ENCODE measurements around the gene VAC14.

Gene VAC14

DNA sequence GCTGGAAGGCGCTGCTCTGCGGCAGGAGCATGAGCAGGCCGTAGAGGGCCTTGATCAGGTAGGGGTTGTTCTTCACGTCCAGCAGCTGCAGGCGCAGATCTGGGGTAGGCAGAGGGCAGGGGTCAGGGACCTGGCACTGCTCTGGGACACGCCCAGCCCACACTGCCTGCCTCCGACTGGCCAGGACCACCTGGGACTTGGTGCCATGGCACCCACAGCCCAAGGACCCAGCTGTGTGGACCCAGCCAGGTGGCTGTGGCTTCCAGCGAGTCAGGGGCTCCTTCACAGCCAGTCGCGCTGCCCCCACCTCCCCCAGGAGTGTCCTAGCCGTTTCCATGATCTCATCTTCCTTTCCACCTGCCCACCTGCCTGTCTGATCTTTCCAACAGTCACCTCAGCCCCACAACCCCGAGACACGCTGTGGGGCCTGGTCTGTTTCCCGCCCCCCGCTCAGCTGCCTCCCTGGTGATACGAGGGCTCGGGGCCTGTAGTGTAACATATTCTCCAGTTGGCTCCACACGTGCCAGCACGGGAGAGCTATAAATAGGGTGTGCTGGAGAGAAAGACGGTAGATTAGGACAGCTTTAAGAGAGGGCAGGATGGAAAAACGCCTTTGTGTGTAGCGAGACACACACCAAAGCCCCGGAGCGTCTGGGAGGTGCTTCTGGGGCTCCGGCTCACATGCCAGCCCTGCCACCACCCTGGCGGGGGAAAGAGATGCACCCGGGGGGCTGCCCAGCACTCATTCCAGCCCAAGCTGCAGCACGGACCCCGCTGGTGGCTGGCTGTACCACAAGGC, 107.9 kb downstream of the VAC14 start:
- no peak for DNase-seq (ENCODE audit: low read depth in 2 of 2)

DNA sequence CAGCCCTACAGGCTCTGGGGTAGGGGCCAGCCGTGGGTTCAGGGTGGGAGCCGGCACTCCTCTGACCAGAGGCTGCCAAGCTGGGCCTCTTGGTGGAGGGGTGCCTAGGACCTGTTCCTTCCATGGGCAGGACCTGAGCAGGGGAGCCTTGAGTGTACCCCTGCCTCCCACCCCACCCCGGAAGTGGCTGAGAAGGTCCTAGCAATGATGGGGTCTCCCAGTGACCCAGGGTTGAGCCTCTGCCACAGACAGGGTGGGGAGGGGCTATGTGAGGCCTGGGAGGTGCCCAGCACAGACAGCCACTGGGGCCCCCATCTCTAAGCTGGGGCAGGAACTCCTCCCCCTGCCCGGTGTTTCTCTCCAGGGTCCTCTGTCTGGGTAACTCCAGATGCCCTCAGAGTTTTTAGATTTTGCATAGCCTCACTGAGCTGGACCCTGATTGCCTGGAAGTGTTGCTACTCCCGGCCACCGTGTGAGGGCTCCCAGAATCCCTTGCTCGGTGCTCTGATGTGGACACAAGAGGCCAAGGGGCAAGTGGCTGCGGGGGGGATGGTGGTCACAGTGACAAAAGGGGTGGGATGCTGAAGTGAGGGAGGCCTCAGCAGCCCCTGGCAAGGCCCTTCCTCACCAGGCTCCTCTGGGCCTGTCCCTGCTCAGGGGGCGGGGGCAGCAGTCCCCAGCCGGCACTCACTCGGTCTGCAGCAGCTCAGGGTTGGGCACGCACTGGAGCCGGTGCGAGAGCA, 108.7 kb downstream of the VAC14 start:
- no peak for DNase-seq (ENCODE audit: low read depth in 2 of 2)

DNA sequence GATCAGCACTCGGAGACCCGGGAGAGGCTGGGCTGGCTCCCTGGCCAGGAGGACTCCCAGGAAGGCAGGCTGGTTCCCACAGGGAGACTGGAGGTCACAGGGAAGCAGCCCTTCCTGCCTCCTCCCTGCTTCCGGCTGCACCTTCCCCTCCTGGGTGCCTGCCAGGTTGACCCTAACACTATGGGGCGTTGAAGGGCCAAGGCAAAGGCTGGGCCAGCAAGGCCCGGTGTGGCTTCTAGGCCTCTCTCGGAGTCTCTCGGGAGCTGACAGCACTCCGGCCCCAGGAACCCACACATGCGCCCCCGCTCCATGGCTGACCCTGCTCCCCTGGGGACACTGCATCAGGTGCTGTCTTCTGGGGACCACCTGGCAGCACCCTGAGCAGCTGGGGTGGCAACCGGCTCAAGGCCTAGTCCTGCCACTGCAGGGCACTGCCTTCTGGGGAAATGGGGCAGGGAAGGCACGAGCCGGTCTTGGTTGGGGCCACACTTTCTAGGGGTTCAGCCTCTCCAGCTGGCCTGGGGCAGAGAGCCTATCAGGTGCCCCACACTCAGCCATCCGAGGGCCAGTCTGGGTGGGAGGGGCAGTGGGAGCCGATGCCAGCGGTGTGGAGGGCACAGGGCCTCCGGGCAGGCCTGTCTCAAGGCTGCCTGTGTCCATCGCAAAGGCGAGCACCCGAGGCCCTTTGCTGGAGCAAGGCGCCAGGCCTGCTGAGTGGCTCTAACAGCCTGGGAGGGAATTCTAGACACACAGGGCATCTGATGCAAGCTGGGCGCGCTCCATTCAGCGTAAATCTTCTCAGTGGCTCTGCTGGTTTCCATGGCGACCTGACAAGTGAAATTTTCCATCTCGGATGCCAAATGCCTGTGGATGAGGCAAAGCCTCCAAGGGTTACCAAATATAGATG, 109.5 kb downstream of the VAC14 start:
- no peak for DNase-seq (ENCODE audit: low read depth in 2 of 2)

DNA sequence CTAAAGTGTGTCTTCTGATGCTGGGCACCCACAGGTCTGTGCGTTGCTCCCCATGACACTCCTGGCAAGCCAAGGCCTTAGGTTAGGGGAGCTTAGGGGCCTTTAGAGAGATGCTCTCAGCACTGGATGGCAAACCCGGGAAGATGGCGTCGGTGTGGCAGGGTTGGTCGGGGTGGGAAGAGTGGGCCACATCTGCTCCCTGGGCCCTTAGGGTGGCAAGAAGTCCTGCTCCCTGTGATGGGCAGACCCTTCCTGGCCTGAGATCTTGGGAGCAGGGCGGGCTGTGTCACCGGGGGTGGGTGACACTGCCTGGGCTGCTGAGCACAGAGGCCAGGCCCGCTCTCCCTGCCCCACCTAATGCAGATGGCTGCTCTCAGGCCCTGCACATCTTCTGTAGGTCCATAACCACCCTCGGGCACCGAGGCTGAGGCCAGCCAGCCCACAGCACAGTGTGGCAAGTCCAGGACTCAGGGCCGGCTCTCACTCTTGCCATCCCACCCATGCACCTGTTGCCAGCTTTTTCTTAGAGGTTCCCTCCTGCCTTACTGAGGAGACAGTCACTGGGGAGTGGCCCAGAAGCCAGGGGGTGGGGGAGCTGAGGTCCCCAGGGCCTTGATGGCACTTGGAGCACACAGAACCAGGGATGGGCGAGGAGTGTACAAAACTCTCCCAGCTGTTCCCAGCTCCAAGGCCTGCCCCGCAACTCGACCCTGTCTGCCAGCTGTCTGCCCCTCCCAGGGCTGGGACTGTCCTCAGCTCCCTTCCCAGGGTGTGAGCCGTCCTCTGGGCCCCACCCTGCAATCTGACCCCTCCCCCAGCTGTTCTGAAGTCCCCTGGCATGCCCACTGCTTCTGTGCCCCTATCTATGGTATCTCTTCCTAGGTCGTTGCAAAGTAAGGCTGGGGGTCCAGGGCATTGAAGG, 110.7 kb downstream of the VAC14 start:
- no peak for DNase-seq (ENCODE audit: low read depth in 2 of 2)

DNA sequence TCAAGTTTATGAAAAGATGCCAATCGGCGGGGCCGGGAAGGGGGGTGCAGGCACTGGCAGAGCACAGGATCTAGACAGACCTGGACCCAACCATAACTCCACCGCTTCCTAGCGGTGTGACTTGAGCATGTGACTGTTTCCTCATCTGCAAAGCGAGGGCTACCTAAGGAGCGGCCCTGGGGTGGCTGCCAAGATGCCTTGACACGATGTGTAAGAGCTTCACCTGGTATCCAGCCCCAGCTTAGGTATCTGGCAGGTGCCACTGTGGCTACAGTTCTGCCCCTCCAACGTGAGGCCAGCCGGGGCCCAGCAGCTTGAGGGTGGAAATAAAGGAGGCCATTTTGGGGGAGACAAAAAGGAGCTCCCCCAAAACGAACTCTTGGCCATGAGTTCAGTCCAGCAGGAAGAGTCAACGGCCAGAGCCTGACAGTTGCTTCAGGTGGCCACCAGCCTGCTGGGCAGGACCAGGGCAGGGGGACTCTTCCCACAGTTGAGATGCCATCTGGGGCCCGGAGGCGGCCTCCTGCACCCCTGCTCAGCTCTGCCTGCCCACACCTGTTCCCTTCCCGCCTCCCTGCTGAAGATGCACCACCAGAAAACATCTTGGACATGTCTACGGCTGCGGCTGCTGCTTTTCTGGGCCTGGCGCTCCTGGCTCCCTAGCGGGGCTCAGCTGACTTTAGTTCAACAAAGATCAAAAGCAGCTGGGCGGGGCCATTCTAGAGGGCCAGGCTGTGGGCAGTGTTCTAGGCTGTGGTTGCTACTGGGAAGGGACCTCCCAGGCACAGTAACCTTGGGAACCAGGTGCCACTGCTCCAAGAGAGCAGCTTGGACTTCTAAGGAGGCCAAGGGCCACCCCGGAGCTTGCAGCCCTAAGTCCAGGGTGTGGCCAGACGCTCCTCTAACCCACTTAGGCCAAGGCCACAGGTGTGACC, 111.7 kb downstream of the VAC14 start:
- DNase-seq (ENCODE audit: low read depth in 2 of 2) = no peak

DNA sequence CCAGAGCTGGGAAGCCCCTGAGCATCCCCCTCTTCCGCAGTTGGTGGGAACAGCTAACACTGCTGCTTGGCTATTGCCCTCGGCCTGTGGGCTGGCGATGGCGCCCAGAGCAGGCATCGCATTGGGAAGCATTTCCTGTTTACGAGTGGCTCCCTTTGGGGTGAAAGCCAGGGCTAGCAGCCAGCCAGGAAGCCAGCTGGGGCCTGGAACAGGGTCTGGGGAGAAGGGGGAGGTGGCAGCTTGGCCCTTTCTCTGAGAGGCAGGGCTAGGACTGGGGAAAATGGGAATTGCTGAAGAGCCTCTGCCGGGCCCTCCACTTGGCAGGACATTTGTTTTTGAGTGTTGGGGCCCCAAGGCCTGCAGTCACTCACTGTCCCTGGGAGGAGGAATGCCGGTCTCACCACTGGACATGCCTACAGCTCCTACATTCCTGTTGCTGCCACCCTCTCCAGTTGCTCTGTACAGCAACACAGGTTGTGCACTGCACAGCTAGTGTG, 112.7 kb downstream of the VAC14 start:
- DNase-seq (ENCODE audit: low read depth in 2 of 2) = no peak

DNA sequence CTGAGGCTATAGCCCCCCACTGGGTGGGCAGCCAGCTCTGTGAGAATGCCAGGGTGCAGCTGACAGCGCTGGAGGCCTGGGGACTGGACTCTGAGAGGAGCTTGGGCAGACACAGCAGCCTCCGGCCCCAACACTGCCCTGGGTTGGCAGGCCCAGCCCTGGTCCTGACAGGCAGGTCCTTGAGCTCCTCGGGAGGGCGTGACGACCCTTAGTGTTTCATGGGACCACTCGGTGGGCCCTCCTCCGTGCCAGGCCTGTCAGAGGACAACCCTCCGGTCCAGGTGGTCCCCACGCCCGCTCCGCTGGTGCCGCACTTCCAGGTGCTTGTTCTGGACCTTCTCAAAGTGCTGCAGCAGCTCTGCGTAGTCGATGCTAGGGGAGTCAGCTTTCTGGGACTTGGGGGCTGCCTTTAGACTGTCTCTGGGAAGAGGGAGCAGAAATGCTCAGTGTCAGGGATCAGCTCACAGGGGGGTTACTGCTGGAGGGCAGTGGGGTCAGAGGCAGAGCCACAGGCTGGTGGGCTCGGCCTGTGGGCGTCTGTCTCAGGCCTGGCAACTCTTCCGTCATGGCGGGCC, 113.2 kb downstream of the VAC14 start:
- DNase-seq (ENCODE audit: low read depth in 2 of 2) = no peak

DNA sequence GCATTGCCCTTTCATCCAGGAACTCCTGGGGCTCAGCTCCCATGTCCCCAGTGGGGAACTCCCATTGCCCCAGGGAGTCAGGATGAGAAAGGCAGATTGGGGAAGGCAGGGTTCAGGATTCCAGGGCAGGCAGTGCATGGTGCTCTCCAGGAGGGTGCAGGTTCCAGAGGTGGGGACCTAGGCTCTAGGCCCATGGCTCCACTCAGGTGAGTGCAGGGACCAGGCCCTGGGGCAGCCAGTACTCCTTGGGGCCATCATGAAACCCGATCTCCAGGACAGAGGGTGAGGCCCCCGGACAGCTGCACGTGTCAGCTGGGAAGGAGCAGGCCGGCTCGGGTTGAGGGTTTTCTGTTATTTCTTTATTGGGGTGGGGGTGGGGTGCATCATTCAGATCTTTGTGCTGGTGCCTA, 113.9 kb downstream of the VAC14 start:
- DNase-seq (ENCODE audit: low read depth in 2 of 2) = no peak

DNA sequence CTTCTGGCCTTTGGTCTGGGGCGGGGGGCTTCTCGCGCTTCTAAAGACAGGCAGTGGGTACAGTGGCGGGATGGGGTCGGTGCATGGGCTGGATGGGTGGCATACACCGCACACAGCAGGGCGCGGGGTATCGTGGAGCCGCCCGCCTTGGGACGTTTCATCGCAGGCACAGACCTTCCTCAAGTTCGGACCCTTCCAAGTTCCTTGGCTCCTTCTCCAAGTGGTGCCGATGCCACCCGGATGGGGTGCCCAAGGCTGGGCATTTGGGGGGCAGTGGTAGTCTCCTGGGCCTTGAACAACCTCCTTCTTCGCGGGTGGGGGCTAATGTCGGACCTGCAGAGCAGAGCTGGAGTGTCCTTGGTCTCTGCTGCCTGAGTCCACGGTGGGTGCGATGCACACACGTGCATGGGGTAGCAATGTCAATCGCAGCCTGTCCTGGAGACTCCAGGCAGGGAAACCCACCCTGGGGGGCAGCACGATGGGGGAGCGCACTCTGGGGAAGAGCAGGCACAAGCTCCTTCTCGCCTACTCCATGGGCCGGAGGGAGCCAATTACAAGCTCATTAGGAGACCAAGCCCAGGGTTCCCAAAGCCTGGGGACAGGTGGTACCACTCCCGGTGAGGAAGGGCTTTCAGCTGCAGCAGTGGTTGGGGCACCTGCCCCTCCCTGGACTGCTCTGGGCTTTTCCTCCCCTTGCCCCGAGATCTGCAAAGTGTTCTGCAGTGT, 114.4 kb downstream of the VAC14 start:
- DNase-seq (ENCODE audit: low read depth in 2 of 2) = no peak

DNA sequence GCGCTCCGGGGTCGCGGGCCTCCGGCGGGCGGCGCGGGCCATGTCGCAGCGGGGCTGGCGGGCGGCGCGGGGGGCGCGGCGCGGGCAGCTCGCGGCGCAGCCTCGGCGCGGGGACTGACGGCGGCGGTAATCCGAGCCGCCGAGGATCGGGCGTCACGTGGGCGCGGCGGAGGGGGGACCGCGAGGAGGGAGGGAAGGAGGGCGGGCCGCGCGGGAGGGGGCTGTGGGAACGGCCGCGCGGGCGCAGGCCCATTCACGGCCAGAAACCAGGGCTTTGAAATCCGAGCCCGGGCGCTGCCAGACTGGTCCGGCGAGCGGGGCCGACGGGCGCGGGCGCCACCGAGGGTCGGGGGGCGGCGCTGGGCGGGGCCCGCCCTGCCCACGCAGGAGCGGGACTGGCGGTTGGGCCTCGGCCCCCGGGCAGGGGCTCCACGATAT, 115.0 kb downstream of the VAC14 start, which contains the start of gene MTSS2:
Gene MTSS2, minus strand, starts transcription at position 116 of the 438 bp plus-strand sequence. CDS start 262 bp downstream, outside the sequence.
- DNase-seq (ENCODE audit: low read depth in 2 of 2) = no peak

DNA sequence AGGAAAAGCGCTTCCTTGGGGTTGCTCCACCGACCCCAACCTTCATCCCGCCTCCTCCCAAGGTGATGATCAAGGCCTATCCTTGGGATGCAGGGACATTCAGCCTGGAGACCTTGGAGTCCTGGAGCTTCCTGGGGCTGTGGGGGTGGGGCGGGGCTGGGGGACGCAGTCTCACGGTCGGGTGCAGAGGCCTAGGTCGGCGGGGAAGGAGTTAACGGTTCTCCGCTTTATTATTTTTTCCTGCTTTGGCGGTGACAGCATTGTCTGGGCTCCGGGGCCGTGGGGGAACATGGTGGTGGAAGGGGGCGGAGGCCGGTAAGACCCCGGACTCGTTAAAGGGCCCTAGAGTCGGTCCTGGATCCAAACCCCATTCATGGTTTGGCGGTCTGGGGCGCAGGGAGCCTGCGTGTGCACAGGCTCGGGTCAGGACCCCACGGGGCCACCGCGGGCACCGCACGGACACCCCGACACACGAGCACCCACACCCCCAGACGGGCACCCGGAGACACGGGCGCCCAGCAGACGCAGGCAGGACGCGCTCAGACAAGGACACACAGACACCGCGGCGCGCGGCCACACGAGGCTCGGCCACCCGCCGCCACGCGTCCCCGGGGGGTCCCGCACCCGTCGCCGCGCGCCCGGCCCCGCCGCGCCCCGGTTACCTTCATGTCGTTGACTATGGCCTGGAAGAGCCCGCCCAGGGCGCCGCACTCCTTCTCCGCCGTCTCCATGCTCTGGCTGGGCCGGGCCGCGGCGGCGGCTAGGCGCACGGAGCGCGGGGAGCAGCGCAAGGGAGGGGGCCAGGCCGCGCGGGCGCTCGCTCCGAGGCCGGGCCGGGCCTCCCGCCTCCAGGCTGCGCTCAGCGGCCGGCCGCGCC, 115.7 kb downstream of the VAC14 start:
- DNase-seq (ENCODE audit: low read depth in 2 of 2) = no peak

DNA sequence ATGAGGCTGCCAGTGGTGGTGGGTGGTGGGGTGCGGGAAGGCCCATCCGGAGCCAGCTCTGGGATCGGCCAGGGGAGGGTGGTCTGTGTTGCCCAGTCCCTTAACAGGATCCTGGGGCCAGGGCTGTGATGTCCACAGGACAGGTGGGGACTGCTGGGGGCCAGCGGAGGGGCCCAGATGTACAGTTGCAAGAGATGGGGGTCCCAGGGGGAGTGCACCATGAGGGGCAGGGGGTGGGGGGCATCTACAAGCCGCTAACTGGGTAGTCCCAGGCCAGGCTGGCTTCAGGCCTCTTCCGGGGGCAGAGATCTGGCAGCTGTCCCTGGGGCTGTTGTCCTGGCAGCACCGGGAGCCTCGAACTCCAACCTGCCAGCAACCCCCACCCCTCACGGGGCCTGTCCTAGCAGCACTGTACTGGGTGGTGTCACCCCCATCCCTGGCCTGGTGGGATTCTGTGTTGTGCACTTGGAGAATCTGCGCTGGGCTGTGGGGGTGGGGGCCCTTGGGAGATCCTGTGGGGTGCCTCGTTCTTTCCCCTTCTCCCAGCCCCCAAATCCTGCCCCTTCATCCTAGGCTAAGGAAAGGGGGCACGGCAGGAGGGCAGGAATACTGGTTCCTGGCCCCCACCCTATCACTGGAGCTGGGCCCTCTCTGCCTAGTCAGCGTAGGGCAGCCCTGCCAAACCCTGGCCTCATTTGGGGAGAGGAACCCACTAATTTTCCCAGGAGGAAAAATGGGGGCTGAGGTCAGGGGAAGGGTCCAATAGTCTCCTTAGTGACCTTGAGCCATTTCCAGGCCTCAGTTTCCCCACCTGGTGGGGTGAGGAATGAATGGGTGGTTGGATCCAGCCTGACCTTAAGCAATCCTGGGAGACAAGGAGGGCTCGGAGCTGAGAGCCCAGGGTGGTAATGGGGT, 116.6 kb downstream of the VAC14 start:
- no peak for DNase-seq (ENCODE audit: low read depth in 2 of 2)

DNA sequence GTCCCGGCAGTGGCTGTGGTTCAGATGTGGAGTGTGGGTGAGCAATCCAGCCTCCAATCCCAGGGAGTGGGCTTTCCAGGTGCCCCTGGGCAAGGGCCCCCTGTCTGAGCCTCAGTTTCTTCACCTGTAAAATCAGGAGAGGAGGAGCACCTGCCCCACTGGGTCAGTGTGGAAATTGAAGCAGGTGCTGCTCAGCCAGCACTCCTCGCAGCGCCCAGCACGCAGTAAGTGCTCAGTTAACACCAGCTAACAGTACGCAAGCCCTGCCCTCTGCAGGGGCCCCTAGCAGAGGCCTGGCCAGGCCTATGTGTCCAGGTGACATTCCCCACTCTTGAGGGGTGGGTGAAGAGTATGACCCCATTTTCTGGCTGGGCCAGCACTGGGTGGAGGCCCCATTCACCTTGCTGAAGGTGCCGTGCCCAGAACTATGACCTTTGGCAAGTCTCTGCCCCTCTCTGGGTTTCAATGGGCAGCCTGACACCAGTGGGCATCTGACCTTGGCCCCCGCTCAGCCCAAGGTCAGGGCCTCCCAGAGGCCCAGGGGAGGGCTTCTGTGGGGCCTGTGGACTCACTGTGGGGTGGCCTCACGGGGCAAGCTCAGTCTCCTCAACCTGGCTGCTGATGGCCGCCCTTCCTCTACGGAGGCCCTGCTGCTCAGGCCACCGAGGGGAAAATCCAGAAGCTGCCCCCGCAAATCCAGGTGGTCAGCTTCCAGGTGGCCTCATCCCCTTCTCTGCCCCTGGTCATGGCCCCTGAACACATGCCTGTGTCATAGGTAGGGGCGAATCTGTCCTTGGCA, 117.6 kb downstream of the VAC14 start:
- no peak for DNase-seq (ENCODE audit: low read depth in 2 of 2)

DNA sequence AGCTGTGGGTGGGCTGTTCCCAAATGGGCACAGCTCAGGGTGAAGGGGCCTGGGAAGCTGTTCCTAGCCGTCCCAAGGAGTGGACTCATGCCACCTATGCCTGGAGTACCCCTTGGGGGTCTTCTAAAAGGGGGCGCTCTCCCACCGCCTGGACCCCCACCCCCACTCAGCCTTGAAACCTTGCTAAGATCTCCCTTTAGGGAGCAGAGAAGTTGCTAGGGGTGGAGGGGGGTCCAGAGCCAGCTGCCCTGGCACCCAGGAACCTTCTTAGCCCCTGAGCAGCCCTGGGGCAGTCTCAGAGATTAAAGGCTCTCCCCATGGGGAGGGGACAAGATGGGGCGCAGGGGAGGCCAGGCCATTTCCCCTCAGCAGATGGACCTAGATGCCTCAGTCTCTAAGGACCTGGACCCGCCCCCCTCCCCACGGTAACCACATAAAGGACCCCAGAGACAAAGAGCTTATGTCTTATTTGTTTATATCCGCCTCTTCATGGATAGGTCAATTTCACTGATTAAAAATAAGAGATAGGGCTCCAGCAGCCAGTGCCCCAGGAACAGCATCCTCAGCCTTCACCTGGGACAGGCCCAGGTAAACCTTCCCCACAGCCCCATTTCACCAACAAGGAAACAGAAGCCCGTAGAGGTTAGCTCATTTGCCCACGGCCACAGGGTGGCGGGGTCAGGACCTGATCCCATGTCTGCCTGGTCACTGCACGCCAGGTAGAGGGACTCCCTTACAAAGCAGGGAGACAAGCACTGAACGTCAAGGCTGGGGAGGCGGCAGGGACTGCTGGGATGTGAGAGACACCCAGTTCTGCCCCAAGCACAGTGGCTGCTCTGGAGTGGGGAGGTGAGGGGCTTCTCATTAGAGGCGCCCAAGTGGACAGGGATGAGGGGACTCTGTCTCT, 118.5 kb downstream of the VAC14 start:
- no peak for DNase-seq (ENCODE audit: low read depth in 2 of 2)

All from stimulated activated CD4-positive, alpha-beta T cell treated with anti-CD3 and anti-CD28 coated beads, Interleukin-1b, Interleukin-23, amount 100 ng/mL, for 1 hour (primary cell).